OCI-LY3 (cell line): ENCODE results near the gene PITX2.

ENCODE experiments used
- H2AFZ ChIP-seq: fragments of 200-600, 300-600 bp; shearing (Covaris generic); 2 replicates; pipeline ENCODE4 v1.6.0; 2014; ENCODE audit warnings: antibody characterized with exemption, low read depth, low read length
- H3K27ac ChIP-seq: fragments of 200-600, 300-600 bp; sonication (generic); 2 replicates; pipeline ENCODE4 v1.5.1; 2014; ENCODE audit warnings: mild to moderate bottlenecking, low read length, moderate library complexity, mixed read lengths
- H3K27me3 ChIP-seq: fragments of 200-600, 300-600 bp; sonication (generic); 2 replicates; pipeline ENCODE4 v1.6.1; 2014; ENCODE audit warnings: low read depth, low read length, mixed read lengths
- H3K36me3 ChIP-seq: fragments of 200-600, 300-600 bp; sonication (generic); replicated peaks from 2 replicates; pipeline ENCODE3; 2014; ENCODE audit warnings: low read depth, low read length, mixed read lengths
- H3K4me1 ChIP-seq: fragments of 300-600, 200-600 bp; sonication (generic); 2 replicates; pipeline ENCODE4 v1.6.1; 2014; ENCODE audit warnings: low read length, mixed read lengths
- H3K4me2 ChIP-seq: fragments of 200-600, 300-600 bp; sonication (generic); 2 replicates; pipeline ENCODE4 v1.6.1; 2014; ENCODE audit warnings: low read length, mixed read lengths
- H3K4me3 ChIP-seq: fragments of 300-600, 200-600 bp; sonication (generic); 2 replicates; pipeline ENCODE4 v1.5.1; 2014; ENCODE audit warnings: antibody characterized with exemption, mild to moderate bottlenecking, low read length, moderate library complexity
- H3K79me2 ChIP-seq: fragments of 300-600, 200-600 bp; shearing (Covaris generic); 2 replicates; pipeline ENCODE4 v1.6.1; 2014; ENCODE audit warnings: mild to moderate bottlenecking, low read length, mixed read lengths
- H3K9ac ChIP-seq: fragments of 300-600, 200-600 bp; shearing (Covaris generic); 2 replicates; pipeline ENCODE4 v1.6.0; 2014; ENCODE audit warnings: mild to moderate bottlenecking, low read length, moderate library complexity
- H3K9me3 ChIP-seq: fragments of 200-600, 300-600 bp; shearing (Covaris generic); 2 replicates; pipeline ENCODE4 v1.6.1; 2014; ENCODE audit warnings: low read length, mixed read lengths; ENCODE audit not compliant: insufficient read depth
- H4K20me1 ChIP-seq: fragments of 200-600, 300-600 bp; sonication (generic); 2 replicates; pipeline ENCODE4 v1.6.1; 2016; ENCODE audit warnings: low read length, mixed read lengths; ENCODE audit not compliant: insufficient read depth
- CTCF ChIP-seq: fragments of 200-600, 300-600 bp; sonication (generic); IDR thresholded peaks from 2 replicates; pipeline ENCODE4 v1.5.1; 2014; ENCODE audit warnings: antibody characterized with exemption, low read length, low read depth
- EZH2phosphoT487 ChIP-seq: fragments of 200-600 bp; shearing (Covaris generic); IDR thresholded peaks from 2 replicates; pipeline ENCODE4 v1.6.1; 2018; ENCODE audit warnings: antibody characterized with exemption, mixed run types, low read depth

Gene PITX2

GRCh38 chr4:110624398-110624780, 1.5 kb upstream of the PITX2 start:
- H3K9me3 ChIP-seq: no peaks in the 10 kb centered on the region
- no peaks in the 10 kb centered on the region for H4K20me1 ChIP-seq
- H3K4me1 ChIP-seq: no peaks in the 10 kb centered on the region
- no peak overlapping the region for H3K4me2 ChIP-seq
- no peak overlapping the region for H3K4me3 ChIP-seq
- no peaks in the 10 kb centered on the region for H3K27me3 ChIP-seq
- TF ChIP-seq CTCF: no peak
- no peak for TF ChIP-seq EZH2phosphoT487
- no peak overlapping the region for H3K9ac ChIP-seq
- H3K27ac ChIP-seq: no peak overlapping the region
- no peaks in the 10 kb centered on the region for H3K36me3 ChIP-seq
- H2AFZ ChIP-seq: no peak overlapping the region
- H3K79me2 ChIP-seq: no peaks in the 10 kb centered on the region

GRCh38 chr4:110623718-110624397, 981 bp upstream of the PITX2 start:
- Histone ChIP-seq H2AFZ (no peak overlapping the region), H3K4me1 (no peaks in the 10 kb centered on the region)
- TF ChIP-seq CTCF (no peak), EZH2phosphoT487 (no peak)

GRCh38 chr4:110621839-110622751, 782 bp downstream of the PITX2 start:
- H2AFZ ChIP-seq: no peak overlapping the region
- H3K4me2 ChIP-seq: no peak overlapping the region
- no peaks in the 10 kb centered on the region for H3K4me1 ChIP-seq
- H4K20me1 ChIP-seq: no peaks in the 10 kb centered on the region
- H3K79me2 ChIP-seq: no peaks in the 10 kb centered on the region
- TF ChIP-seq CTCF (no peak), EZH2phosphoT487 (no peak)
- H3K27ac ChIP-seq: no peak overlapping the region
- no peaks in the 10 kb centered on the region for H3K36me3 ChIP-seq
- H3K27me3 ChIP-seq: no peaks in the 10 kb centered on the region
- no peak overlapping the region for H3K9ac ChIP-seq
- H3K9me3 ChIP-seq: no peaks in the 10 kb centered on the region
- no peak overlapping the region for H3K4me3 ChIP-seq

More at GRCh38 chr4:110623718-110624397, 981 bp upstream of the PITX2 start:
- Histone ChIP-seq H3K4me3 (no peak overlapping the region), H3K4me2 (no peak overlapping the region), H3K27me3 (no peaks in the 10 kb centered on the region), H3K79me2 (no peaks in the 10 kb centered on the region), H3K9ac (no peak overlapping the region), H4K20me1 (no peaks in the 10 kb centered on the region), H3K9me3 (no peaks in the 10 kb centered on the region), H3K27ac (no peak overlapping the region), H3K36me3 (no peaks in the 10 kb centered on the region)

GRCh38 chr4:110621328-110621812, 1.5 kb downstream of the PITX2 start:
- H4K20me1 ChIP-seq: no peaks in the 10 kb centered on the region

More at GRCh38 chr4:110621328-110621812, 1.5 kb downstream of the PITX2 start:
- Histone ChIP-seq H2AFZ (no peak overlapping the region), H3K4me1 (no peaks in the 10 kb centered on the region), H3K9ac (no peak overlapping the region), H3K79me2 (no peaks in the 10 kb centered on the region), H3K4me3 (no peak overlapping the region), H3K36me3 (no peaks in the 10 kb centered on the region), H3K27ac (no peak overlapping the region), H3K27me3 (no peaks in the 10 kb centered on the region), H3K4me2 (no peak overlapping the region), H3K9me3 (no peaks in the 10 kb centered on the region)
- no peak for TF ChIP-seq EZH2phosphoT487
- TF ChIP-seq CTCF: no peak
